Jurkat, Clone E6-1 (cell line): ENCODE data around the gene DDB1.

Experiments used
- DNase-seq: peaks from one replicate; pipeline ENCODE4 v3.0.0-alpha.2; 2011; ENCODE audit warnings: low read depth, low spot score
- H3K4me3 ChIP-seq: 2 replicates; pipeline ENCODE4 v1.5.1; 2011; ENCODE audit warnings: mild to moderate bottlenecking, low read length, control low read depth, moderate library complexity

The DDB1 gene

DNA sequence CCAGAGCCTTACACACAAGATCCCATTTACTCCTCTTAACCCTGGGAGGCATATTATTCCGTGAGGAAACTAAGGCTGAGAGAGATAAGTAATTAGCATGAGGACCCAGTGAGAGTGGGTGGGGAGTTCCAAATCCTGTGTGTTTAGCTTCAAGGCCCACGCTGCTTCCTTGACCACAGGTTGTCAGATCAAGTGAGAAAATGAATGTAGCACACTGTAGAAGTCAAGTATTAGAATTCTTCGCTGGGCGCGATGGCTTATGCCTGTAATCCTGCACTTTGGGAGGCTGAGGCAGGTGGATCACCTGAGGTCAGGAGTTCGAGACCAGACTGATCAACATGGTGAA lies 25.0 kb upstream of the DDB1 start:
- H3K4me3 ChIP-seq, result no peak overlapping the region
- no peak for DNase-seq

GRCh38 chr11:61357233-61357893 lies 24.5 kb upstream of the DDB1 start:
- no peak for DNase-seq

DNA sequence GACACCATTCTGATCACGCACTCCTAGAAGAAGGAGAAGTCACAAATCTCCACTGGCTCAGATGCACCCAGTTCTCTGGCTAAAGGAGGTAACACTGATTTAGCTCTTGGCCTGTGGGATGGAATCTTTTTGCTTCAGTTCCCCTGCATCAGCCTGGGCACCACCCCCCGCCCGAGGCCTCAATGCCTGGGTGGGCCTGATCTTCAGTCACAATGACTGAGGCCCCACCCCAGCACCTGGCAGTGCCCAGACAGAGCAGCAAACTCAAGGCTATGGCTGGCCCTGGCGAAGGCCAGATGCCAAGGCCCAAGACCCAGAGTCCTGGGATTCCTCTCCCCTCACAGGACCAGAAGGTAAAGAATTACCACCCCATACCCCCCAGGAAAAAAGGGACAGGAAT lies 23.8 kb upstream of the DDB1 start:
- no peak for DNase-seq
- no peak overlapping the region for H3K4me3 ChIP-seq

More at GRCh38 chr11:61357233-61357893, 24.5 kb upstream of the DDB1 start:
- no peak overlapping the region for H3K4me3 ChIP-seq

- DNase-seq, result no peak
- H3K4me3 ChIP-seq, result no peak overlapping the region
Observed at GRCh38 chr11:61354208-61354607, 21.3 kb upstream of the DDB1 start.

- no peak for DNase-seq
- no peak overlapping the region for H3K4me3 ChIP-seq
Observed at GRCh38 chr11:61353131-61354067, 20.5 kb upstream of the DDB1 start.

DNA sequence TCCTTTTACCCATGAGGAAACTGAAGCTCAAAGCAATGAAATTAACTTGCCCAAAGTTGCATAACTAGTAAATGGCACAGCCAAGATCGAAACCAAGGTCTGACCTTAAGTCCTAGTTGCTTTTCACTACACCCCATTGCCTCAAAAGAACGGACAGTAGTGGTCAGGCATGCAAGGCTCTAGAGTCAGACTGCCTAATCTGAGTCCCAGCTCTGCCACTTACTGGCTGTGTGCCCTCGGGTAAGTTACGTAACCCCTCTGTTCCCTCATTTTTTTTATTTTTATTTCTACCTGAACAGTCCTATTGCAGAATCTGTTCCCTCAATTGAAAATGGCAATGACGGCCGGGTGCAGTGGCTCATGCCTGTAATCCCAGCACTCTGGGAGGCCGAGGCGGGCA lies 19.1 kb upstream of the DDB1 start:
- no peak for DNase-seq
- no peak overlapping the region for H3K4me3 ChIP-seq

GRCh38 chr11:61350803-61351202 lies 17.9 kb upstream of the DDB1 start:
- DNase-seq, result no peak
- H3K4me3 ChIP-seq, result no peak overlapping the region

GRCh38 chr11:61350336-61350735 lies 17.4 kb upstream of the DDB1 start:
- no peak for DNase-seq
- no peak overlapping the region for H3K4me3 ChIP-seq

DNA sequence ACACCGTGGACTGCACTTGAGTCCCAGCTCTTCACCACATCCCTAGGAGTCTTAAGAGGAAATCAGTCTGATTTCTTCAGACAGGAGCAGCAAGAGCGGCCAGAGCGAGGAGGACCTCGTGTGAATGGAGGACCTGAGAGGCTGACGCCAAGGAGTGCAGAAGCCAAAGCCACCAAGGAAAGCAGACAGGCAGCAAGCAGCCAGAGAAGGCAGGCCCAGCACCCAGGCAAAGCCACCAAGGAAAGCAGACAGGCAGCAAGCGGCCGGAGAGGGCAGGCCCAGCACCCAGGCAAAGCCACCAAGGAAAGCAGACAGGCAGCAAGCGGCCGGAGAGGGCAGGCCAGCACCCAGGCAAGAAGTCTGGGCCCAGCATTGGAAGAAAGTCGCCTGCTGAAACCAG lies 17.0 kb upstream of the DDB1 start:
- no peak overlapping the region for H3K4me3 ChIP-seq
- DNase-seq, result no peak

DNA sequence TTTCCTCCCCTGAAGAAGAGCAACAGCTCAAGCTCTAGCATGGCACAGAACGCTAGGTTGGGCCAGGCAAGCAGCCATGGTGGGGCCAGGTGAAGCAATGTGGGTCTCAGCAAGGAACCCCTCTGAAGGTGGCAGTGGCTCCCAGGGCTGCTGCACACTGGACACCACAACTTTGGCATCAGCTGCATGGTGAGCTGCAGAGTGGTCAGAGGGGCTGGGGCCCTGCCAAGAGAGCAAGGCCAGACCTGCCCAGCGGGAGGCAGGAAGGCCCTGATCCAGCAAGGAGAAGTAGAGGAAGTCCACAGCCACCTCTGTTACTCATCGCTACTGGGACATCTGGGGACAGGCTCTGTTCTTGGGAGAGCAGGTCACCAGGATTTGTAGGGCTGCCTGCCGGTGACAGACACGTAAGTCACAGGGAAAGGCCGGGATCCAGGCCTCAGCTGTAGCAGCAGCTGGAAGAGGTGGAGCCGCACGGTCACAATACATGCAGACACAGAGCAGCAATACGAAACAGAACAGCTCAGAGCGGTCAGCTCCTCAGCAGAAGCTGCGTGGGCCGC lies 16.4 kb upstream of the DDB1 start:
- DNase-seq, result no peak
- H3K4me3 ChIP-seq, result no peak overlapping the region

DNA sequence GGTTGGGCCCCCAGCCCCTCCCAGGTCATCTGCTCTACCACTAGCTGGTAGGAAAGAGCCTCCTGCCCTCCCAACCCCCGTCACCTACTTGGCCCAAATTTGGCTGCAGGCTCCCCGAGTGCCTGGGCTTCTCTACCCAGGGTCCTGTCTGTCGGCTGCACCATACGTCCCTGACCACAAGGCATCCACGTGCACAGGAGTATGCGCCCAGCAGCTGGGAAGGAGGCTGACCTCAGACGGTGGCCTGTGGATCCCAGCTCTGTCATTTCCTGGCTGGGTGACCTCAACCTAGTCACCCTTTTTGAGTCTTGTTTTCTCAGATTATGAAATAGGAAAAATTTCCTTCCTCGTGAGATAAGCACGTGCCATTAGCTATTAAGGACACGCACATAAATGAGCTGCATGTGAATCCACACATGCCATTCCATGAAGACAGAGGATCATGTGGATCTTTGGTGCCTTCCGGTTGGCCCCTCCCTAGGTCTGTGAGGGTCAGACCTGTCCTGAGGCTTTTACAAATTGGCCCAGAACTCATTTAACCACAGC lies 15.1 kb upstream of the DDB1 start:
- DNase-seq, result no peak
- H3K4me3 ChIP-seq, result no peak overlapping the region

GRCh38 chr11:61345954-61346843 lies 13.3 kb upstream of the DDB1 start:
- no peak overlapping the region for H3K4me3 ChIP-seq
- no peak for DNase-seq

- no peak overlapping the region for H3K4me3 ChIP-seq
- no peak for DNase-seq
Observed at GRCh38 chr11:61345170-61345610, 12.3 kb upstream of the DDB1 start.

GRCh38 chr11:61343792-61344745 lies 11.2 kb upstream of the DDB1 start:
- no peak overlapping the region for H3K4me3 ChIP-seq
- no peak for DNase-seq

DNA sequence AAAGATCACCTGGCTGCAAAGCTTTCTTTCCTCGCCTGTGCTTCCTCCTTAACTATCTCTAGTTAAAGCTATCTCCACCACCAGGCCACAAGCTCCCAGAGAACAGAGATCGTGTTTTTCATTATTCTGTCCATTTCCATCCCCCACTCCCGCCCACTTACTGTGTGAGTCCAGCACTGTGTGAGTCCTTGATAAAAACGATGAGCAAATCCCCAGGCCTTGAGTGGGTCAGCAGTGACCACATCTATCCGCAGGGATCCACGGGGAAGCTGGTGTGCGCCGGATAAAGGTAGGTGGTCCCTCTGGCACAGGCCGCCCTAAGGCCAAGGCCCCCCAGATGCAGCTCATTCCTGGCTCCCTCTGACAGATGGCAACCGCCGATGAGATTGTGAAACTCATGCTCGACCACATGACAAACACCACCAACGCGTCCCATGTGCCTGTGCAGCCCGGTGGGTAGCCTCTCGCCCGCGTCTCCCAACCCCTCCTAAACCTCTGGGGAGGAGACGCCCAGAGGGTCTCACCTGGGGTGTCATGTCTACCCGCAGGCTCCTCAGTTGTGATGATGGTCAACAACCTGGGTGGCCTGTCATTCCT lies 9.4 kb upstream of the DDB1 start:
- no peak for DNase-seq
- no peak overlapping the region for H3K4me3 ChIP-seq

DNA sequence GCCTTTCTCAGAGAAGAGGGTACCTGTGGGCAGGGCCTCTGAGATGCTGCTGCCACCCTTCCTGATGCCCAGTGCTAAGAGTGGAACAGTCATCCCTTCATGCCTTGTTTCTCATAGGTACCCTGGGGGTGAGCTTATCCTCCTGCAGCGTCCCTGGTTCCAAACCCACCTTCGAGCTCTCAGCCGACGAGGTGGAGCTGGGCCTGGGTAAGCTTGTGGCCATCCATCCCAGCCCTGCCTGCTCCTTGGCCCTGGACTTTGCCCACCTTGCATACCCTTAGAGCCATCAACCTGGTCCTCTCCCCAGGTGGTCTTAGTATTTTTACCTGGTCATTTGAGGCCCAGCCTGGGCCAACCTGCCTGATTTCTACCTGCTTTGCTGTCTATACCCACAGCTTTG lies 8.8 kb upstream of the DDB1 start:
- no peak overlapping the region for H3K4me3 ChIP-seq
- no peak for DNase-seq

DNA sequence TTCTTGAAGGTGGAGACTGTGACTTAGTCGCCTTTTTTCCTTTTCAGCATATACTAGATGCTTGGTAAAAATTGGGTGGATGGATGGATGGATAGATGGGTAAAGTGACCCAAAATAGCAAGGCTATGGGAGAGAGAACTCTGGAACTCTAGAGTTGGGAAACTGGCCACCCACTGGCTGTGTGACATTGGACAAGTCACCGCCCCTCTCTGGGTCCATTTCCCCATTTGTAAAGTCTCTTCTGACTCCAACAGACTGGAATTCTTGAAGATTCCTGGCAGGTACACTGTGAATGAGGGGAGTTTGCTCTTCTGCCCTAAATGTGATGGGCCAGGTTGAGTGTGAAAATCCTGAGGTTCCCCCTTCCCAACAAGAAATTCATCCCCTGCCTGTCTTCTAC lies 8.1 kb upstream of the DDB1 start:
- DNase-seq, result no peak
- no peak overlapping the region for H3K4me3 ChIP-seq

DNA sequence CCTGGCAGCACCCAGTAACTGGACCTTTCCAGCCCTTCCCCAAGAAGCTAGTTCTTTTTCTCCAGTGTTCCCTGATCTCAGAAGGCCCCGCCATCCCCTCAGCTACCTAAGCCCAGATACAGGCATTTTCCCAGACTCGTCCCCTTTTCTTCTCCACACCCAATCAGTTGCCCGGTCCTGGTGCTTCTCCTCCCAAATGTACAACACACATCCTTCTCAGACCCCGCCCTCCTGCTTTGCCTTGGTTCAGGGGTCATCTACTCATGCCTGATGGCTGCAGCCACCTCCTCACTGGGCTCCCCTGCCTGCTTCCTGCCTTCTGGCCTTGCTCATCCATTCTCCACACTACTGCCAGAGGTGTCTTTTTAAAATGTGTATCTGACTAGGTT lies 6.6 kb upstream of the DDB1 start:
- DNase-seq, result no peak
- H3K4me3 ChIP-seq, result no peak overlapping the region
